H1 (cell line): Measurements from ENCODE around the gene GJB1.

ENCODE experiments used
- BRCA1 ChIP-seq: IDR thresholded peaks from 2 replicates; pipeline ENCODE4 v1.6.1; 2012; ENCODE audit warnings: low read depth, low read length, improper control_type of control experiment
- EZH2 ChIP-seq: fragments of 200-600 bp; sonication (generic); IDR thresholded peaks from 2 replicates; pipeline ENCODE4 v1.7.1; 2012; ENCODE audit warnings: low read depth, mild to moderate bottlenecking, moderate library complexity, low read length, inconsistent platforms; ENCODE audit not compliant: severe bottlenecking
- GABPA ChIP-seq: IDR thresholded peaks from 2 replicates; pipeline ENCODE4 v1.6.1; 2011; ENCODE audit warnings: mild to moderate bottlenecking, low read length, moderate library complexity, borderline replicate concordance; ENCODE audit not compliant: insufficient read depth
- USF2 ChIP-seq: IDR thresholded peaks from 2 replicates; pipeline ENCODE4 v1.6.1; 2011; ENCODE audit warnings: low read length, improper control_type of control experiment

GRCh38 chrX:71174795-71175194 lies 48.2 kb upstream of the GJB1 start:
- no peak for TF ChIP-seq GABPA
- no peak for TF ChIP-seq EZH2
- TF ChIP-seq BRCA1, result no peak
- TF ChIP-seq USF2, result no peak
